ENCODE results near the gene FBXO27. TPM values are rescaled to one million over a fixed set of nuclear protein-coding genes. Genes with fewer than 3 reads are reported as not detected.

Gene FBXO27
- total RNA-seq, 1 donor: 4.7 TPM

GRCh38 chr19:39008137-39008536 lies 24.2 kb downstream of the FBXO27 start:
- H3K4me2 ChIP-seq (ENCODE audit: insufficient read depth, low read length): no peak overlapping the region
- no peak overlapping the region for H3K27ac ChIP-seq (ENCODE audit: low read depth, low read length)
- no peaks in the 10 kb centered on the region for H4K20me1 ChIP-seq (ENCODE audit: insufficient read depth, low read length)
- H3K9me3 ChIP-seq (ENCODE audit: low read depth, low read length): no peaks in the 10 kb centered on the region
- no peak overlapping the region for H3K4me3 ChIP-seq (ENCODE audit: insufficient read depth, low read length)
- no peak for DNase-seq (ENCODE audit: insufficient read length, low spot score, missing footprints)
- peaks cover 6% of the 10 kb centered on the region for H3K27me3 ChIP-seq (ENCODE audit: insufficient read depth, low read length)
- no peak overlapping the region for H2AFZ ChIP-seq (ENCODE audit: low read length)
- H3K4me1 ChIP-seq (ENCODE audit: insufficient read depth, low read length): no peaks in the 10 kb centered on the region
- no peaks in the 10 kb centered on the region for H3K36me3 ChIP-seq (ENCODE audit: insufficient read depth, low read length)
- TF ChIP-seq CTCF (IDR thresholded peaks at IDR 0.05; ENCODE audit: extremely low read depth, low read depth, low read length): no peak
- H3K79me2 ChIP-seq (ENCODE audit: insufficient read depth, low read length): no peaks in the 10 kb centered on the region

GRCh38 chr19:39007096-39007495 lies 25.3 kb downstream of the FBXO27 start:
- Histone ChIP-seq H3K4me3 (ENCODE audit: insufficient read depth, low read length) (no peak overlapping the region), H2AFZ (ENCODE audit: low read length) (no peak overlapping the region), H3K27me3 (ENCODE audit: insufficient read depth, low read length) (peaks cover 6% of the 10 kb centered on the region), H3K9me3 (ENCODE audit: low read depth, low read length) (no peaks in the 10 kb centered on the region), H4K20me1 (ENCODE audit: insufficient read depth, low read length) (no peaks in the 10 kb centered on the region), H3K36me3 (ENCODE audit: insufficient read depth, low read length) (no peaks in the 10 kb centered on the region), H3K79me2 (ENCODE audit: insufficient read depth, low read length) (no peaks in the 10 kb centered on the region), H3K4me2 (ENCODE audit: insufficient read depth, low read length) (no peak overlapping the region), H3K27ac (ENCODE audit: low read depth, low read length) (no peak overlapping the region), H3K4me1 (ENCODE audit: insufficient read depth, low read length) (no peaks in the 10 kb centered on the region)
- no peak for TF ChIP-seq CTCF (IDR thresholded peaks at IDR 0.05; ENCODE audit: extremely low read depth, low read depth, low read length)
- no peak for DNase-seq (ENCODE audit: insufficient read length, low spot score, missing footprints)

GRCh38 chr19:39004403-39004802 lies 27.9 kb downstream of the FBXO27 start:
- Histone ChIP-seq H3K36me3 (ENCODE audit: insufficient read depth, low read length) (no peaks in the 10 kb centered on the region), H4K20me1 (ENCODE audit: insufficient read depth, low read length) (no peaks in the 10 kb centered on the region), H3K4me3 (ENCODE audit: insufficient read depth, low read length) (no peak overlapping the region), H3K4me1 (ENCODE audit: insufficient read depth, low read length) (no peaks in the 10 kb centered on the region), H2AFZ (ENCODE audit: low read length) (no peak overlapping the region), H3K4me2 (ENCODE audit: insufficient read depth, low read length) (no peak overlapping the region), H3K27me3 (ENCODE audit: insufficient read depth, low read length) (no peaks in the 10 kb centered on the region), H3K27ac (ENCODE audit: low read depth, low read length) (no peak overlapping the region), H3K9me3 (ENCODE audit: low read depth, low read length) (no peaks in the 10 kb centered on the region), H3K79me2 (ENCODE audit: insufficient read depth, low read length) (no peaks in the 10 kb centered on the region)
- DNase-seq (ENCODE audit: insufficient read length, low spot score, missing footprints): no peak
- TF ChIP-seq CTCF (IDR thresholded peaks at IDR 0.05; ENCODE audit: extremely low read depth, low read depth, low read length): no peak

- H3K36me3 ChIP-seq (ENCODE audit: insufficient read depth, low read length): no peaks in the 10 kb centered on the region
- H3K79me2 ChIP-seq (ENCODE audit: insufficient read depth, low read length): no peaks in the 10 kb centered on the region
- no peaks in the 10 kb centered on the region for H4K20me1 ChIP-seq (ENCODE audit: insufficient read depth, low read length)
- TF ChIP-seq CTCF (IDR thresholded peaks at IDR 0.05; ENCODE audit: extremely low read depth, low read depth, low read length): no peak
- no peaks in the 10 kb centered on the region for H3K4me1 ChIP-seq (ENCODE audit: insufficient read depth, low read length)
- no peak overlapping the region for H3K4me2 ChIP-seq (ENCODE audit: insufficient read depth, low read length)
- no peaks in the 10 kb centered on the region for H3K9me3 ChIP-seq (ENCODE audit: low read depth, low read length)
- no peaks in the 10 kb centered on the region for H3K27me3 ChIP-seq (ENCODE audit: insufficient read depth, low read length)
- H2AFZ ChIP-seq (ENCODE audit: low read length): no peak overlapping the region
- DNase-seq (ENCODE audit: insufficient read length, low spot score, missing footprints): no peak
- H3K27ac ChIP-seq (ENCODE audit: low read depth, low read length): no peak overlapping the region
- no peak overlapping the region for H3K4me3 ChIP-seq (ENCODE audit: insufficient read depth, low read length)
These were observed 28.6 kb downstream of the FBXO27 start for GRCh38 chr19:39003796-39004195.
